Measurements from ENCODE around the gene SLC15A4.

SLC15A4 gene

DNA sequence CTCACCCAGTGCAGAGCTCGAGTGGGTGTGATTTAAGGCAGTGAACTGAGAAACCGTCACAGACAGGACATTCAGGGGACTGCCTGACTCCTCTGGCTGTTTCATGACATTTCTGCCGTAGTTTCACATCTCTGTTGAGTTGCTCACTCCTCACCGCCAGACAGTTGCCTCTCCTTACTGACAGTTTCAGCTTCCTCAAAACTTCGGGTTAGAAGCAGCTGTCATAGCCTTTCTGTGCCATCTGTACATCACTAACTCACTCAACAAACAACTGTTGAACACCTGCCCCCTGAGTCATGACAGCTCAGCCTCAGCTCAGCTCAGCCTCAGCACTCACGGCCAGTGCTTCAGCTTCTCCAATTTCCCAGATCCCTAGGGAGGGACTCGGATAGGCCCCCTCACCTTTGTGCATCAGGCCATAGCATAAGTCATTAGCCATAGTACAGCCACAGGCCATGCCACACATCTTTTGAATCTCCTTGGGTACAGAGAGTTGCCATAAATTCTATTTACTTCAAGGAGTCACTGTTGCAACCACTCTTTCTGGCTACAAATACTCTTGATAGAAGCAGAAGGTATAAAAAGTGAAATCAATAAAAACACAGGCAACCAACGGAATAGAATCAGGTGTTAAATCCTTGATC lies 6.2 kb upstream of the SLC15A4 start:
- H3K4me3 ChIP-seq: no peak overlapping the region
- H3K9me3 ChIP-seq (ENCODE audit: low read depth, low read length): no peaks in the 10 kb centered on the region
- TF ChIP-seq EZH2 (IDR thresholded peaks at IDR 0.05): no peak
- no peak for TF ChIP-seq POLR2AphosphoS5 (IDR thresholded peaks at IDR 0.05; ENCODE audit: borderline replicate concordance, low read depth, low read length)
- TF ChIP-seq FOXP2 (optimal IDR thresholded peaks at IDR 0.05; ENCODE audit: control extremely low read depth, extremely low read length, insufficient read depth): no peak
- no peak for DNase-seq (ENCODE audit: low read depth, low spot score)
- no peak overlapping the region for H3K9ac ChIP-seq (ENCODE audit: insufficient read length)
- H3K36me3 ChIP-seq (ENCODE audit: insufficient read depth, low read length): no peaks in the 10 kb centered on the region
- no peak overlapping the region for H3K27ac ChIP-seq

DNA sequence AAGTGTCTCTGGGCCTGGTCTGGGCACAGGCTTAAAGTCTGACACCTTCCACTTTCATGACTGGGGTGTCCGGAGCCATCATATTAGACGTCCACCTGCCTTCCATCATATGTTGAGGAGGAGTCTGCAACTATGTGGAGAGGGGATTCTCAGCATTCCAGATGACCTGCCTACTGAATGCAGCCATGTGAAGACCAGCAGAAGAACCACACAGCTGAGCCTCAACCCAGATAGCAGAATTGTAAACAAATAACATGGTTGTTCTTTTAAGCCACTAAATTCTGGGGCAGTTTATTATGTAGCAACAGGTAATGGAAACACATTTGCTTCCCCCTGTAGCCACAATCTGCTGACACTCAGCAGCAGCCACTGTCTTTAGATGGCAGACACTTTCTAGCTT lies 4.0 kb upstream of the SLC15A4 start:
- TF ChIP-seq EZH2 (IDR thresholded peaks at IDR 0.05) (no peak), POLR2AphosphoS5 (IDR thresholded peaks at IDR 0.05; ENCODE audit: borderline replicate concordance, low read depth, low read length) (no peak), FOXP2 (optimal IDR thresholded peaks at IDR 0.05; ENCODE audit: control extremely low read depth, extremely low read length, insufficient read depth) (no peak)
- no peak for DNase-seq (ENCODE audit: low read depth, low spot score)
- no peak overlapping the region for H3K9ac ChIP-seq (ENCODE audit: insufficient read length)

DNA sequence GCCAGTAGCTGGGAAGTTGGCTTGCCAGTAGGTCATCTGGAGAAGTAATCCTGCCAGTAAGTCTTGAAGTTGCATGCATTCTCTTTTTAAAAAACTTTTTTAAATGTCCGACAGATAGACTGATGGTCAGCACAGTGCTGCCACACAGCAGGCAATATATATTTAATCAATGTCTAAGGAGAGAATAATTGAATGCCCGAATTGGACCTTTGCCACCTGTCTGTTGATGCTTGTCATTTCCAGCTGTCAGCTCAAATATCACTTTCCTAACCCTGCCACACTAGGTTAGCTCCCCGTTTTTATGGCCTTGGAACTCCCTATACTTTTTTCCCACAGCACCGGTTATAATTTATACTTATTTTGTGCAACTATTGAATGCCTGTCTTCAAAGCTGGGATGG lies 2.1 kb upstream of the SLC15A4 start:
- H3K36me3 ChIP-seq (ENCODE audit: insufficient read depth, low read length): no peaks in the 10 kb centered on the region
- no peaks in the 10 kb centered on the region for H3K9me3 ChIP-seq (ENCODE audit: low read depth, low read length)
- TF ChIP-seq FOXP2 (optimal IDR thresholded peaks at IDR 0.05; ENCODE audit: control extremely low read depth, extremely low read length, insufficient read depth): no peak
- no peak for DNase-seq (ENCODE audit: low read depth, low spot score)
- H3K27ac ChIP-seq: no peak overlapping the region
- H3K9ac ChIP-seq (ENCODE audit: insufficient read length): no peak overlapping the region
- H3K4me3 ChIP-seq: no peak overlapping the region

More for the DNA sequence above, 4.0 kb upstream of the SLC15A4 start:
- H3K36me3 ChIP-seq (ENCODE audit: insufficient read depth, low read length): no peaks in the 10 kb centered on the region
- no peak overlapping the region for H3K4me3 ChIP-seq
- no peak overlapping the region for H3K27ac ChIP-seq
- H3K9me3 ChIP-seq (ENCODE audit: low read depth, low read length): no peaks in the 10 kb centered on the region

DNA sequence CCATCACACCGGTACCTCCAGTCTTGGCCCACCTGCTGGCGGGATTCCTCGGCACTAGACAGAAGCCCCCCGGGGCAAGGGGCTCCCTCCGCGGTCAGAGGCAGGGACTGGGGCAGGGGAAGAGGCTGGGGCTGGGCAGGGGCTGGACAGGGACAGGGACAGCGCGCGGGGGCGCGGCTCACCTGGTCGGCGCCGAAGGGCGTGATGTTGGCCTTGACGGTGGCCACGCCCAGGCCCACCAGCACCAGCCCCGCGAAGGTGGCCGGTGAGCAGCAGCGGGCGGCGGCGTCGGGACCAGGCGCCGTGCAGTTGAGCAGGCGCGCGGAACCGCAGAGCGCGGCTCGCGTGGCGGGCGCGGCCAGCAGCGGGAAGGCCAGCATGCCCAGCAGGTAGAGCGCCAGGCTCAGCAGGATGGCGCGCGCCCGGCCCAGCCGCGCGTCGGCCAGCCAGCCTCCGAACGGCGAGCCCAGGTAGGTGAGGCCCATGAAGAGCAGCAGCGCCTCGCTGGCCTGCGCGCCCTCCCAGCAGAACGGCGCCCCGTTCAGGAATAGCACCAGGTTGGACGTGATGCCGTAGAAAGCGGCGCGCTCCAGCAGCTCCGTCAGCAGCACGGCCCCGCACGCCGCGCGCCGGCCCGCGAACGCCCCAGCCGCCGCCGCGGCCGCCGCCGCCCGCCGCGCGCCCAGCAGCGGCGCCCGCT lies 392 bp downstream of the SLC15A4 start:
- TF ChIP-seq FOXP2 (optimal IDR thresholded peaks at IDR 0.05; ENCODE audit: control extremely low read depth, extremely low read length, insufficient read depth) (no peak), EZH2 (IDR thresholded peaks at IDR 0.05) (no peak), POLR2AphosphoS5 (IDR thresholded peaks at IDR 0.05; ENCODE audit: borderline replicate concordance, low read depth, low read length) (no peak)
- Histone ChIP-seq H3K36me3 (ENCODE audit: insufficient read depth, low read length) (no peaks in the 10 kb centered on the region), H3K9me3 (ENCODE audit: low read depth, low read length) (no peaks in the 10 kb centered on the region), H3K4me3 (peak overlapping the region; percentile 89), H3K27ac (no peak overlapping the region), H3K9ac (ENCODE audit: insufficient read length) (peak overlapping the region; percentile 79)
- no peak for DNase-seq (ENCODE audit: low read depth, low spot score)

DNA sequence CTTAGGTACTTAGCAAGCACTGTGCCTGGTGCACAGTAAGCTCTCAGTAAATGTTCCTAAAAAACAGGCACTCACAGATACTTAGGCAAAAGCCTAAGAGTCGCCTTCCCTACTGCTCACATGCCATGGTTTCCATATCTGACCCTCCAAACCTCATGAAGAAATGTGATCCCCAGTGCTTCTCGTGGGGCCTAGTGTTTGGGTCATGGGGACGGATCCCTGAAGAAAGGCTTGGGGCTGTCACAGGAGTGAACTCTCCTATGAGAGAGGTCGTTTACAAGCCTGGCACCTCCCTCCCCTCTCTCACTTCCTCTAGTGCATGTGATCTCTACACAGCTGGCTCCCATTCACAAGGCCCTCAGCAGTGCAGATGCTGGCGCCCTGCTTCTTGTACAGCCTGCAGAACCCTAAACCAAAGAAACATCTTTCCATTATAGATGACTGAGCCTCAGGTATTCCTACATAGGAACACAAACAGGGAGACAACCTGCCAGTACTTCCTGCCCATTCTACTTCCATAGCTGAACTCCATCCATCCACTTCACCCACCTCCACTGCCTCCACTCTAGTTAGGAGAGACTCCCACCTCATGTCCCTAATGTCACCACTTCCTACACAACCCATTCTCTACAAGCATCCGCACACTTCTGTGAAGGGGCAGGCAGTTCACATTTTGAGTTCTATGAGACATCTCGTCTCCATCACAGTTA lies 2.9 kb downstream of the SLC15A4 start:
- Histone ChIP-seq H3K9ac (ENCODE audit: insufficient read length) (no peak overlapping the region), H3K27ac (no peak overlapping the region), H3K36me3 (ENCODE audit: insufficient read depth, low read length) (no peaks in the 10 kb centered on the region; the same call in 1 of the 2 replicates), H3K9me3 (ENCODE audit: low read depth, low read length) (no peaks in the 10 kb centered on the region), H3K4me3 (no peak overlapping the region)
- TF ChIP-seq POLR2AphosphoS5 (IDR thresholded peaks at IDR 0.05; ENCODE audit: borderline replicate concordance, low read depth, low read length) (no peak), EZH2 (IDR thresholded peaks at IDR 0.05) (no peak), FOXP2 (optimal IDR thresholded peaks at IDR 0.05; ENCODE audit: control extremely low read depth, extremely low read length, insufficient read depth) (no peak)
- DNase-seq (ENCODE audit: low read depth, low spot score): no peak

DNA sequence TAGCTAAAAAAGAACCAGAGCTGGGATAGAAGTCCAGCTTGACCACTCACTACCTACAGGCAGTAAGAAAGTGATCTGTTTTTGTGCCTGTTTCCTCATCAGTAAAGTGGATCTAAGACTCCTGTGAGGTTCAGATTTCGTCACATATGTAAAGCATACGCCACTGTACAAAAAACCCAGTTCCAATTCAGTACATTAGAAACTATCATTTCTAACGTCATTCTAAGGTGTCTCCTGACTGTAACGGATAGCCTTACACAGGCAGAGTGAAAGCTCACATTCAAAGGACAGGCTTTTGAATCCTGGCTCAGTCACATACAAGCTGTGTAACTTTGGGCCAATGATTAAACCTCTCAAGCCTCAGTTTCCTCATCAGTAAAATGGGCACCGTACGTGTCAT lies 3.5 kb downstream of the SLC15A4 start:
- no peak for DNase-seq (ENCODE audit: low read depth, low spot score)
- Histone ChIP-seq H3K9ac (ENCODE audit: insufficient read length) (no peak overlapping the region), H3K27ac (no peak overlapping the region), H3K4me3 (no peak overlapping the region), H3K9me3 (ENCODE audit: low read depth, low read length) (no peaks in the 10 kb centered on the region), H3K36me3 (ENCODE audit: insufficient read depth, low read length) (peaks cover 2% of the 10 kb centered on the region; the same call in 1 of the 2 replicates)
- TF ChIP-seq POLR2AphosphoS5 (IDR thresholded peaks at IDR 0.05; ENCODE audit: borderline replicate concordance, low read depth, low read length): no peak
- TF ChIP-seq EZH2 (IDR thresholded peaks at IDR 0.05): no peak
- TF ChIP-seq FOXP2 (optimal IDR thresholded peaks at IDR 0.05; ENCODE audit: control extremely low read depth, extremely low read length, insufficient read depth): no peak

DNA sequence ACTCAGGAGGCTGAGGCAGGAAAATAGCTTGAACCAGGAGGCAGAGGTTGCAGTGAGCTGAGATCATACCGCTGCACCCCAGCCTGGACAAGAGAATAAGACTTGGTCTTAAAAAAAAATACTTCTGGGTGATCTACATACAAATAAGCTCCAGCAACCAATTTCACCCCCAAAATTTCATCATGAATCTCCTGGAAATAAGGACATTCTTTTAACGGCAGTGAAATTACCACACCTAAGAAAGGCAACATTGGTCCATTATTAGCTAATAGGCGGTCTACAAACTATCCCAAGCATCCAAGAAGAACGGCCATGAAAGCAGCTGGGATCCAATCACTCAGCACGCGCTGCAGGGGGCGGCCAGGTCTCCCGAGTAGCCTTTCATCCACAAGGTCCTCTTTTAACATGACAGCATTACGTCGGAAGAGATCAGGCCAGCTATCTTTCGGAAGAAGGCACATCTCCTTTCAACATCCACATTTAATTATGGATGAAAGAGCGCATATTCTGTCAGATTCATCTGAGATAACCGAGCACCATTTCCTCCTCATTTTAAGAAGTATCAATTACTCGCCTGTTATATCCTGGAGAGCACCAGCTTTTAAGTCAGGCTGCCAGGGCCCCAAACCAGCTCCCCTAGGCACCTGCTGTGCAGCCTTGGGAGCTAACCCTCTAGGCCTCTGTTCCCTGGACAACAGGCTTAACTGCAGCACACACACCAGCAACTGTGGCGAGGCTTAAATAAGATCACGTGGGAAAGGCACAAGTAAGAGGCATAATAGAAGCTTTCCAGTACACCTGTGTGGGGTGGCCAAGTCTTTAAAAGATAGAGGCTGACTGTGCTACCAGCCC lies 4.2 kb downstream of the SLC15A4 start:
- Histone ChIP-seq H3K9ac (ENCODE audit: insufficient read length) (no peak overlapping the region), H3K4me3 (no peak overlapping the region), H3K36me3 (ENCODE audit: insufficient read depth, low read length) (peaks cover 5% of the 10 kb centered on the region), H3K9me3 (ENCODE audit: low read depth, low read length) (no peaks in the 10 kb centered on the region), H3K27ac (no peak overlapping the region)
- no peak for DNase-seq (ENCODE audit: low read depth, low spot score)
- TF ChIP-seq FOXP2 (optimal IDR thresholded peaks at IDR 0.05; ENCODE audit: control extremely low read depth, extremely low read length, insufficient read depth) (no peak), POLR2AphosphoS5 (IDR thresholded peaks at IDR 0.05; ENCODE audit: borderline replicate concordance, low read depth, low read length) (no peak)
